Fibroblast of villous mesenchyme (primary cell): ENCODE data around the gene RPS6KB2. TPM values are rescaled to one million over a fixed set of nuclear protein-coding genes. Genes with fewer than 3 reads are reported as not detected.

Experiments used
- DNase-seq: peaks from one replicate; pipeline ENCODE4 v3.0.0-alpha.2; 2010; ENCODE audit warnings: low read depth
- H3K4me3 ChIP-seq: 2 replicates; pipeline ENCODE4 v1.5.1; 2011; ENCODE audit warnings: low read depth, mild to moderate bottlenecking, low read length
- total RNA-seq: library from RNA; depleted of rRNA; stranded (reverse); fragments of >200 nt; gene quantifications from 2 replicates; pipeline ENCODE4 v1.2.3, GENCODE V29; 2012
- TF ChIP-seq, protein P1 (sequence below): IDR thresholded peaks from 2 replicates; pipeline ENCODE4 v1.5.1; 2012; ENCODE audit warnings: low read depth, mild to moderate bottlenecking, low read length; ENCODE audit not compliant: insufficient read depth

The RPS6KB2 gene
- total RNA-seq, 1 donor: 42.3 TPM

GRCh38 chr11:67450796-67451657, 22.7 kb downstream of the RPS6KB2 start:
- no peak for DNase-seq
- TF ChIP-seq, protein P1, sequence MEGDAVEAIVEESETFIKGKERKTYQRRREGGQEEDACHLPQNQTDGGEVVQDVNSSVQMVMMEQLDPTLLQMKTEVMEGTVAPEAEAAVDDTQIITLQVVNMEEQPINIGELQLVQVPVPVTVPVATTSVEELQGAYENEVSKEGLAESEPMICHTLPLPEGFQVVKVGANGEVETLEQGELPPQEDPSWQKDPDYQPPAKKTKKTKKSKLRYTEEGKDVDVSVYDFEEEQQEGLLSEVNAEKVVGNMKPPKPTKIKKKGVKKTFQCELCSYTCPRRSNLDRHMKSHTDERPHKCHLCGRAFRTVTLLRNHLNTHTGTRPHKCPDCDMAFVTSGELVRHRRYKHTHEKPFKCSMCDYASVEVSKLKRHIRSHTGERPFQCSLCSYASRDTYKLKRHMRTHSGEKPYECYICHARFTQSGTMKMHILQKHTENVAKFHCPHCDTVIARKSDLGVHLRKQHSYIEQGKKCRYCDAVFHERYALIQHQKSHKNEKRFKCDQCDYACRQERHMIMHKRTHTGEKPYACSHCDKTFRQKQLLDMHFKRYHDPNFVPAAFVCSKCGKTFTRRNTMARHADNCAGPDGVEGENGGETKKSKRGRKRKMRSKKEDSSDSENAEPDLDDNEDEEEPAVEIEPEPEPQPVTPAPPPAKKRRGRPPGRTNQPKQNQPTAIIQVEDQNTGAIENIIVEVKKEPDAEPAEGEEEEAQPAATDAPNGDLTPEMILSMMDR: no peak
- no peak overlapping the region for H3K4me3 ChIP-seq

DNA sequence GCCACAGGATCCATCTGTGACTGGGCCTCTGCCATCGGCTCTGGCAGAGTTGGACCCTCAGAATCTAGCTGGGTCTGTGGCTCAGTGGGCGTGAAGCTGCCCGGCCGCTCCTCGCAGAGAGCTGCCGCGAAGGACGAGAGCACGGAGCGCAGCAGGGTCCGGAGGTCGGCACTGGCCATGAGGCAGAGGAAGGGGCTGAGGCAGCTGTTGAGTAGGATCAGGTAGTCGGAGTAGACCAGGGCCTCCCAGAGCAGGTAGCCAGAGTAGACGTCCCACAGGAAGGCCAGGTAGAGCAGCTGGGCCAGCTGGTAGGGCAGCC, 23.3 kb downstream of the RPS6KB2 start:
- DNase-seq: no peak
- TF ChIP-seq, protein P1: no peak

DNA sequence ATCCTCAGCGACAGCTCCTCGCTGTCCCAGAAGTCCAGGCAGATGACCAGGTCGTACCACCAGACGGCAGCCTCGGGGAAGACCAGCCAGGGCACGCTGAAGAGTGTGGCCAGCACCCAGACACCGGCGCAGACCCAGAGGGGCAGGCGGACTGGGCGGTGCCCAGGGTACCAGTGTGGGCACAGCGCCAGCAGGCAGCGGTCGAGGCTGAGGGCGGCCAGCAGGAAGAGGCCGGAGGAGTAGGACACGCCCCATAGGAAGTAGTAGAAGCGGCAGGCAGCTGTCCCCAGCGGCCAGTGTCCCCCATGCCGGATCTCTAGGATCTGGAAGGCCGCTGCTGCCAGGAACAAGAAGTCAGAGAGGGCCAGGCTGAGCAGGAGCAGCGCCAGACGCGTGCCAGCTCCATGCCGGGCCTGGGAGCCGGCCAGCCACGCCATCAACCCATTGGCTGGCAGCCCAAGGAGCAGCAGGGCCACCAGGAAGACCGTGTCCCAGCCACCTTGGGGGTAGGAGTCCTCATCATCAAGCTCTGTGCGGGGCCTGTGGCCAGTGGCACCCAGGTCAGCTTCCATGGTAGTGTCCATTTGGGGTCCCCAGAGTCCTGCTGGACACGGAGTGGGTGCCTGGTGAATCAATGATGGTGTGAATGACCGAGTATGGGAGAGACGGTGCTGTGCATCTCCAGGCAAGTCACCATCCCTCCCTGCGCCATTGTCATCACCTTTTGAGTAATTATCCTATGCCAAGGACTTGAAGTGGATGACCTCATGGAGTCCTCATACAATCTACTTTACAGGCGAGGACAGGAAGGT, 24.1 kb downstream of the RPS6KB2 start, which contains the start of gene GPR152:
Gene GPR152, minus strand, starts transcription at position 589 of the 812 bp plus-strand sequence. Its CDS starts 5 bp downstream, at position 584.
- no peak for DNase-seq
- H3K4me3 ChIP-seq: no peak within 1 kb of the TSS
- TF ChIP-seq, protein P1: no peak

More for the DNA sequence above, 23.3 kb downstream of the RPS6KB2 start:
- no peak overlapping the region for H3K4me3 ChIP-seq

GRCh38 chr11:67453816-67454732, 25.8 kb downstream of the RPS6KB2 start:
- TF ChIP-seq, protein P1: no peak
- no peak overlapping the region for H3K4me3 ChIP-seq
- no peak for DNase-seq

DNA sequence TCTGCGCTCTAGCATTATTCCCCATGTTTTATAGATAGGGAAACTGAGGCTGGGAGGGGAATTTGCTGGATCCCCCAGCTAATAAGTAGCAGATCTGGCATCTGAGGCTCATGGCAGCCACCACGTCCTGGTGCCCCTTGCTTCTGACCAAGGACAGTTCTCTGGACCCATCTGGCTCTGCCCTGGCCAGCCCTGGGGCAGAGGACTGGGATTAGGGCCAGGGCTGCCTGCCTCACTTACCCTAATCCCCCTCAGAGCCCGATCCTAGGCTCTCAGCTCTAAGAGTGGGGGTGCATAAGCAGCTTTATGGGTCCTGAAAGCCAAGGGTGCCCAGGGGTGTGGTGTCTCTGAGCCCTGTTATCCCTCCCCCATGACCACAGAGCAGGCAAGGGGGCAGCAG, 26.8 kb downstream of the RPS6KB2 start, which contains the start of gene CABP4:
Gene CABP4, plus strand, starts transcription at position 301 of the 400 bp plus-strand sequence. Its CDS starts 70 bp downstream, at position 371.
- TF ChIP-seq, protein P1: no peak
- DNase-seq: no peak
- no peak within 1 kb of the TSS for H3K4me3 ChIP-seq

DNA sequence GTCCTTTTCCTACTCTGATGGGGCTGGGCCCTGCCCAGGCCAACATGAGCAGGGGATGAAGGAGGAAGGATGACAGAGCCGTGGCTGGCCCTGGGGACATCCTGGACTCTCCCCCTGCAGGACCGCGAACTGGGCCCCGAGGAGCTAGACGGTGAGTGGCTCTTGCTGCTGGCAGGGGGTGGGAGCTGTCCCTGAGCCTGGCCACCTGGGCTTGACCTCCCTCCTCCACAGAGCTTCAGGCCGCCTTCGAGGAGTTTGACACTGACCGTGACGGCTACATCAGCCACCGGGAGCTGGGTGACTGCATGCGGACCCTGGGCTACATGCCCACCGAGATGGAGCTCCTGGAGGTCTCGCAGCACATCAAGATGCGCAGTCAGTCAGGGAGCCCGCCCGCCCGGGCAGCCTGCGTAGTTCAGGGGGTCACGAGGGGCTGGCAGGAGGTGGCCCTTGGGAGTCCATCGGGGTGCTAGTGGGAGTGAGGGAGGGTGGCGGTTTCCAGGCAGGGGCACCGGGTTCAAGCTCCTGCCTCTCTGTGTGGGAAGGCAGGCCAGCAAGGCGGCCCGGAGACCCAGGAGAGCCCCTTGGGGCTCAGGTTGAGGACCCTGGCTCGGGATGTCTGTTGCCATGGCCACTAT, 27.9 kb downstream of the RPS6KB2 start:
- no peak for DNase-seq
- H3K4me3 ChIP-seq: no peak overlapping the region
- TF ChIP-seq, protein P1: no peak
